Measurements from ENCODE around the gene MRFAP1L1. TPM values are rescaled to one million over a fixed set of nuclear protein-coding genes. Genes with fewer than 3 reads are reported as not detected.

MRFAP1L1 gene
- total and polyA plus RNA-seq, 7 donors, result 30.0 to 79.0 (median 39.1) TPM

- Histone ChIP-seq H3K27ac (no peak overlapping the region), H3K4me1 (peaks cover 24% of the 10 kb centered on the region), H3K4me3 (no peak overlapping the region), H3K27me3 (ENCODE audit: insufficient read depth in 3 of 3, low read length in 2 of 3) (no peaks in the 10 kb centered on the region), H3K9me3 (no peaks in the 10 kb centered on the region), H3K36me3 (ENCODE audit: insufficient read depth in 1 of 2, low read depth in 1 of 2) (peaks cover 0 to 18% of the 10 kb centered on the region in 2 donors)
- DNase-seq (no peak), ATAC-seq (no peak)
- TF ChIP-seq, protein P1, sequence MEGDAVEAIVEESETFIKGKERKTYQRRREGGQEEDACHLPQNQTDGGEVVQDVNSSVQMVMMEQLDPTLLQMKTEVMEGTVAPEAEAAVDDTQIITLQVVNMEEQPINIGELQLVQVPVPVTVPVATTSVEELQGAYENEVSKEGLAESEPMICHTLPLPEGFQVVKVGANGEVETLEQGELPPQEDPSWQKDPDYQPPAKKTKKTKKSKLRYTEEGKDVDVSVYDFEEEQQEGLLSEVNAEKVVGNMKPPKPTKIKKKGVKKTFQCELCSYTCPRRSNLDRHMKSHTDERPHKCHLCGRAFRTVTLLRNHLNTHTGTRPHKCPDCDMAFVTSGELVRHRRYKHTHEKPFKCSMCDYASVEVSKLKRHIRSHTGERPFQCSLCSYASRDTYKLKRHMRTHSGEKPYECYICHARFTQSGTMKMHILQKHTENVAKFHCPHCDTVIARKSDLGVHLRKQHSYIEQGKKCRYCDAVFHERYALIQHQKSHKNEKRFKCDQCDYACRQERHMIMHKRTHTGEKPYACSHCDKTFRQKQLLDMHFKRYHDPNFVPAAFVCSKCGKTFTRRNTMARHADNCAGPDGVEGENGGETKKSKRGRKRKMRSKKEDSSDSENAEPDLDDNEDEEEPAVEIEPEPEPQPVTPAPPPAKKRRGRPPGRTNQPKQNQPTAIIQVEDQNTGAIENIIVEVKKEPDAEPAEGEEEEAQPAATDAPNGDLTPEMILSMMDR (IDR thresholded peaks at IDR 0.05), result no peak
- intact Hi-C loops (cut with DNase I), result no loop called here
- 96% methylated on average over 18 to 19 of the region's 19 CpGs for WGBS, 3 donors
Measured at GRCh38 chr4:6672131-6672530, 37.5 kb downstream of the MRFAP1L1 start.

DNA sequence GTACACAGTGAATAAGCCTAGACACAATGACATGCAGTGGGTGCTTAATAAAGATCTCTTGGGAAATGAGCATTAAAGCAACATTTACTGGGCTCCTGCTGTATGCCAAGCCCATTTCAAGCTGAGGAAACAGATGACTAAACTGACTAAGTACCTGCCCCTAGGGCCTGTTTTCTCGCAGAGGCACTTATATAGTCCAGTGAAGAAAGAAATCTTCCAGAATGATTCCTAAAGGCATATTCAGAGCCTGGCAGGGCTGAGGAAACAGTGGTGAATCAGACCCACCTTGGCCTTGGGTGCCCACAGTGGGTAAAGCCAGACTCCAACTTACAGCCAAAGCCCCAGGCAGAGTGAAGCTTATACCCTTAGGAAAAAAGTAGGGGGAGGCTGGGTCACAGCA is 38.0 kb downstream of the MRFAP1L1 start:
- peaks cover 0 to 18% of the 10 kb centered on the region in 2 donors for H3K36me3 ChIP-seq (ENCODE audit: insufficient read depth in 1 of 2, low read depth in 1 of 2)
- H3K9me3 ChIP-seq, result no peaks in the 10 kb centered on the region
- intact Hi-C loops (cut with DNase I), result loop anchor here in 1 of 2 donors (2.0 kb wide), 1 partner anchor 31 kb away; the partner anchor contains the start of gene MRFAP1
- DNase-seq, result no peak
- no peak for ATAC-seq
- H3K4me1 ChIP-seq, result peaks cover 20% of the 10 kb centered on the region
- H3K27ac ChIP-seq, result no peak overlapping the region
- no peak overlapping the region for H3K4me3 ChIP-seq
- 92% methylated on average over 1 of the region's 1 CpG for WGBS, 3 donors
- TF ChIP-seq, protein P1 (IDR thresholded peaks at IDR 0.05), result no peak
- H3K27me3 ChIP-seq (ENCODE audit: insufficient read depth in 3 of 3, low read length in 2 of 3), result no peaks in the 10 kb centered on the region

DNA sequence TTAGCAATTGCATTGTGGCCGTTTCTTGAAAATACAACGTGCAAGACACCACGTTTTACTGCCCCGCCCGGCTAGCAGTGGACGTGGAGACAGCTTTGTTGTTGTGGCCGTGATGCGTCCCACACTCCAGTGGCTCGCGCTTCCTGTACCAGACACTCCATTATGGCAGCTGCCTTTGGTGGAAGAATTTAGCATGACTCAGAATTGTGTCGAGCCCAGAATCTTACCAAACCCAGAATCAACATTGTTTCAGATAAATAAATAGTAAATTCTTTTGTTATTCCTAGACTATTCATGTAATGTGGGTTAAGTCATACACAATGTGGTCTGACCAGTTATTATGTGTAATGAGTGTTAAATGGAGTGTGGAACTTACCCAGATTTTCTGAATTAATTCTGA is 41.3 kb downstream of the MRFAP1L1 start:
- 85 to 91% (median 87%) methylated on average over 11 of the region's 11 CpGs for WGBS, 3 donors
- peaks cover 0 to 8% of the 10 kb centered on the region in 2 donors for H3K36me3 ChIP-seq (ENCODE audit: insufficient read depth in 1 of 2, low read depth in 1 of 2)
- no peak for ATAC-seq
- peaks cover 0 to 7% (median 1%) of the 10 kb centered on the region in 3 donors for H3K27me3 ChIP-seq (ENCODE audit: insufficient read depth in 3 of 3, low read length in 2 of 3)
- H3K27ac ChIP-seq, result no peak overlapping the region
- peaks cover 5% of the 10 kb centered on the region for H3K4me1 ChIP-seq
- H3K9me3 ChIP-seq, result no peaks in the 10 kb centered on the region
- DNase-seq, result no peak
- no peak overlapping the region for H3K4me3 ChIP-seq
- intact Hi-C loops (cut with DNase I), result no loop called here
- TF ChIP-seq, protein P1 (IDR thresholded peaks at IDR 0.05), result no peak

GRCh38 chr4:6665320-6665654 is 44.4 kb downstream of the MRFAP1L1 start:
- Histone ChIP-seq H3K9me3 (no peaks in the 10 kb centered on the region), H3K36me3 (ENCODE audit: insufficient read depth in 1 of 2, low read depth in 1 of 2) (peaks cover 0 to 8% of the 10 kb centered on the region in 2 donors), H3K27ac (no peak overlapping the region), H3K27me3 (ENCODE audit: insufficient read depth in 3 of 3, low read length in 2 of 3) (peaks cover 0 to 7% (median 1%) of the 10 kb centered on the region in 3 donors), H3K4me3 (no peak overlapping the region), H3K4me1 (peaks cover 5% of the 10 kb centered on the region)
- intact Hi-C loops (cut with DNase I), result no loop called here
- DNase-seq (no peak), ATAC-seq (peak in 1 of 4 donors; percentile 17)
- TF ChIP-seq, protein P1 (IDR thresholded peaks at IDR 0.05), result no peak
- 92 to 95% (median 95%) methylated on average over 9 of the region's 9 CpGs for WGBS, 3 donors

Data from psoas muscle (tissue), 8 donors.